C4-2B (cell line): Measurements from ENCODE around the gene XXYLT1.

Experiments
- H3K27ac ChIP-seq: fragments of 450-650 bp; 2 replicates; pipeline ENCODE4 v1.5.1; 2017
- ZFX ChIP-seq: fragments of 450-650 bp; IDR thresholded peaks from 2 replicates; pipeline ENCODE4 v1.6.1; 2017
- TF ChIP-seq, protein P1 (sequence below): fragments of 450-650 bp; conservative IDR thresholded peaks from 2 replicates; pipeline ENCODE4 v1.5.1; 2017; ENCODE audit warnings: mild to moderate bottlenecking

The XXYLT1 gene

DNA sequence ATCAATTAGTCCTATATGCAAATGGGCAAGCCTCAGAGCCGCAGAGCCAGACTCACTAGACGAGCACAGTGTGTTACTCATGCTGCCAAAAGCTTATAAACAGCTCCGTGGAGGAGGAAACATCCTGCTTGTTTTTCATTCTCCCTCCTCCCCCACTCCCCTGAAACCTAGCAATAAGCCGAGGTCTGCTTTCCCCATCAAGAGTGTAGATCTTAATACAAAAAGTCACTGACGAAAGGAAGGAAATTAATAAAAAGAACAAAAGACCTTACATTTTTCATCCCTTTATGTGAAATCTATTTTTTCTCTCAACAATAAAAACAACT, 88.5 kb downstream of the XXYLT1 start:
- peak overlapping the region; percentile 85; the same call in 1 of the 2 replicates for H3K27ac ChIP-seq
- TF ChIP-seq, protein P1, sequence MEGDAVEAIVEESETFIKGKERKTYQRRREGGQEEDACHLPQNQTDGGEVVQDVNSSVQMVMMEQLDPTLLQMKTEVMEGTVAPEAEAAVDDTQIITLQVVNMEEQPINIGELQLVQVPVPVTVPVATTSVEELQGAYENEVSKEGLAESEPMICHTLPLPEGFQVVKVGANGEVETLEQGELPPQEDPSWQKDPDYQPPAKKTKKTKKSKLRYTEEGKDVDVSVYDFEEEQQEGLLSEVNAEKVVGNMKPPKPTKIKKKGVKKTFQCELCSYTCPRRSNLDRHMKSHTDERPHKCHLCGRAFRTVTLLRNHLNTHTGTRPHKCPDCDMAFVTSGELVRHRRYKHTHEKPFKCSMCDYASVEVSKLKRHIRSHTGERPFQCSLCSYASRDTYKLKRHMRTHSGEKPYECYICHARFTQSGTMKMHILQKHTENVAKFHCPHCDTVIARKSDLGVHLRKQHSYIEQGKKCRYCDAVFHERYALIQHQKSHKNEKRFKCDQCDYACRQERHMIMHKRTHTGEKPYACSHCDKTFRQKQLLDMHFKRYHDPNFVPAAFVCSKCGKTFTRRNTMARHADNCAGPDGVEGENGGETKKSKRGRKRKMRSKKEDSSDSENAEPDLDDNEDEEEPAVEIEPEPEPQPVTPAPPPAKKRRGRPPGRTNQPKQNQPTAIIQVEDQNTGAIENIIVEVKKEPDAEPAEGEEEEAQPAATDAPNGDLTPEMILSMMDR: no peak
- no peak for TF ChIP-seq ZFX

DNA sequence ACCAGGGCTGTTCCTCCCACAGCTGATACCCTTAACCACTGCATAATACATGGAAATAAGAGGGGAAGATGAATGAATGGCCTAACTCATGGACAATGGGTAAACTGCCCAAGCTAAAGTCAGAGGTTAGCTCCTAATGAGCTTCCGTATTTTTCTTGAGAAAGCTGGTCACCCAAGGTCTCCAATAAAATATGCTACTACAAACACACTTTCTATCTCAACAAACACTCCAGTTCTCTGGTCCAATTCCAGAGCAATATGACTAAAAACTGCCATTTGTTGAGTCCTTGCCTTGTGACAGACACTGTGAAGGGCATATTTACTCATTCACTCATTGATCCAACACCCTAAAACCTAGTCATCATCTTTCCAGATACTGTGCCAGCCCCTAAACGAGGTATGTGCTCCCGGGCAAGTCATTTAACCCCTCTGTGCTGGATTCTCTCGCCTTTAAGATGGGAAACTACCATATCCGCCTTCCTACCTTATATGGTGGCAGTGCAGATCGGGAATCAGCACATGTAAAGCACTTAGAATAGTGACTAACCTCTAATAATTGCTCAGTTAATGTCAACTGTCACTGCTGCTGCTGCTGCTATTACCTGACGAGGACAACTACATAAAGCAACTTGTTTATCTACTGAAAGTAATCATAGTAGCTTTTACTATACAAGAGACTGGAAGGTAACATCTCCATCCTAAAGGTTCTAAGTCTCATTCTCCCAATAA, 89.1 kb downstream of the XXYLT1 start:
- TF ChIP-seq, protein P1: no peak
- TF ChIP-seq ZFX: no peak
- H3K27ac ChIP-seq: peak overlapping the region; percentile 85

DNA sequence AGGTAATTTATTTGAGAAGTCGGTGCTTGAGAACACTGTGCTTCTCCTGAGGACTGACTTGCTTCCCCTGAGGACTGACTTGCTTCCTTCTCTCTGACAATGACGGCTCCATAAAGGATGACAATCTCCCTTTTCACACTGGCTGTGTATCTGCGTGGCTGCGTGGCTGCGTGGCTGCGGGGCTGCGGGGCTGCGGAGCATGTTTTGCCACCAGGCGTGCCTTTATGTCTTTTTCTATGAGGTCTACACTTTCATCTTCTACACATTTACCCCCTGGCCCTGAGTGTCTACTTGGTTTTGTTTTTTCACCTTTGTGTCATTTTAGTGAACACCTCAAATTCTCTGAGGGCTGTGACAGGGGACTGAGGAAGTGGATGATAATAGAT, 89.9 kb downstream of the XXYLT1 start:
- H3K27ac ChIP-seq: peak overlapping the region; percentile 85
- TF ChIP-seq, protein P1: no peak
- TF ChIP-seq ZFX: no peak

DNA sequence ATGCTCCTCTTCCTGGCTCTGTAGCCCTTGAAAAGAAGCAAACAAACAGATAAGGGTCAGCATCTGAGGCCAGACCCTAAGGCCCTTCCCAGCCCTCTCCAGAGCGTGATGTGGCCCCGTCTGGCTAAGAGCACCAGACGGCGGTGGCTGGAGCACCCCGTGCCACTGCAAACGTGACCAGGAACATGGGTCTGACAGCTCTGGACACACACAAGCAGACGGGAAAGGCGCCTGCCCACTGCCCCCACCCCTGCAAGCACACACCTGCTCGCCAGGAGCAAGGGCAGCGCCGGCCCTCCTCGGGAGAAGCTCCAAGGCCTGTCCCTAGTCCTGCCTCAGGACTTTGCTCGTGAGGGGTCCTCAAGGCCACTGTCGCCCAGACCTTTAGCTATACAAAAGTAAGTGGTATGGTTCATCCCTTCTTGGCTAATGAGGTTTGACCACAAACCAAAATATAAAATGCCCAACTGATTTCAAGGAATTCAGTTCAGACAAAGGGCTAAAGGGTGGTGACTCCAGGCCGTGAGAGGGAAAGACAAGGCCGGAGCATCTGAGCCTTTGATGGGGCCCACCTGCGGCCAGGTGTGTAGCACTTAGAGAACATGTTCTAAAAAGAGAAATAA, 90.4 kb downstream of the XXYLT1 start:
- H3K27ac ChIP-seq: peak overlapping the region; percentile 85

DNA sequence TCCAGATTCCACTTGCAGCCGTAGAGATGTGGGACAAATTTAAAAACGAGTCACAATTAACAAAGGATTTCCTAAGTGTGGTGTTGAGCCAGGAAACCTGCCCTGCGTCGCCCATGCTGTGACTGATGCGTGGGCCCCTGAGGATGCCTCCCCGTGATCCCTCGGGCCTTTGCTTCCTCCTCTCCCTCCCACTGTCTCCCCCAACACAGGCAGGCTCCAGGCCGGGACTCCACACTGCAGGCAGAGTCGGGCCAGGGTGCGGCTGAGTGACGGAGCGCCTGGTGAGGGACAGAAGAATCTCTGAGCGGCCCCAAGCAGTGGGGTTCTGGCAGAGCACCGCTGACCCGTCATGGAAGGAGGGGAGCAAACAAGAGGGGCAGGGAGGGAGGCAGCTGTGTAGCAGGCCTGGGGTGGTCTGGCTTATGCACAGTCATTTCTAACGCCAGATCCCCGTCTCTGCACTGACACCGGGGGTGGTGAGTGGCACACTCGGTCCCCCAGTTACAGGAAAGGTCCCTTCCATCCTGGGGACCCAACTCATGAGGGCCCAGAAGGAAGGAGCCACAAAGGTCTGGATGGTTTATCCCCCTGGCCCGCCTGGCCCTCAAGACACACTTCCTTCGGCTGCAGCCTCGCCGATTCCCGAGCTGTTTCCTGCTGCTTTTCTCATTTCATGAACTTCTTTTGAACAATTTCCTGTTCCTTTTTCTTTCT, 91.0 kb downstream of the XXYLT1 start:
- TF ChIP-seq, protein P1: no peak
- TF ChIP-seq ZFX: no peak
- H3K27ac ChIP-seq: peak overlapping the region; percentile 85

More for the DNA sequence above, 90.4 kb downstream of the XXYLT1 start:
- no peak for TF ChIP-seq ZFX
- TF ChIP-seq, protein P1: no peak

DNA sequence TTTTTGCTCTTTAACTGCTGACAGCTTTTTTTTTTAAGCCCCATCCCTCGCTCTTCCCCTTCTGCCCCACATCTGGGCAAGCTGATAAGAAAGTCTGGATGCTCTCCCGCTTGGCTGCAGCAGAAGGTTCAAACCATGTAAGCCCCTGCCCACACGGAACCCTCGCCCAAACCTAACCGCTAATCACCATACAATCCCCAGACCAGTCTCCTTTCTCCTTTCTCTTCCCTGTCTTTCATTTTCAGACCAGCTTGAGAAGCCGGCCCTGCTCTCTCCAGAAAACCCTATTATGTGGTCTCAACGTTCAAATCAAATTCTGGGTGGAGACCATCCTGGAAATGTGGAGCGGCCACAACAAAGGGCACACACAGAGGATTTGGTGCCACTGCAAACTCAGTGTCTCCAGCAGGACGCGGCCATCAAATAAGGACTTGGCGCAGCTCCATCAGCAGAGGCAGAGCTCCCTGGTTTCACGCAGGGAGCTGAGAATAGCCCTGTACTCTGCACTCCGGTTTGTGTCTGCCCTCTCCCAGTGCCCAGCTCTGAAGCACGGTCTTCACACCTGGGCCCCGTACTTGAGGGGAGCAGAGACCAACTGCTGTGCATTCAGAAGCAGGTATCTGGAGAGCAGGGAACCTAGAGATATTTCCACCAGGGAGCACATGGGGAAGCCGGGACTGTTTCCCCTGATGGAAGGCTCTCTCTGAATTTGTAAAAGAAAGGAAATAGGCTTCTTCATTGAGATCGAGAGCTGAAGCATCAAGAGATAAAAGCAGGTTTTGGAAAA, 92.6 kb downstream of the XXYLT1 start:
- TF ChIP-seq ZFX: no peak
- TF ChIP-seq, protein P1: no peak
- H3K27ac ChIP-seq: peak overlapping the region; percentile 85
